CD4-positive, alpha-beta memory T cell (primary cell): ENCODE data around the gene NEO1. TPM values are rescaled to one million over a fixed set of nuclear protein-coding genes. Genes with fewer than 3 reads are reported as not detected.
"Not testable (repeated sequence)": the region's sequence is repeated elsewhere in the genome, so short reads cannot be mapped to it uniquely, and the experiment has no call there.

ENCODE experiments used
- CTCF ChIA-PET: fragments of 350-600 bp; sonication (Branson Sonifier 250); formaldehyde crosslinking; loops from one replicate; lab custom pipeline; 2021; ENCODE audit warnings: inconsistent platforms; ENCODE audit not compliant: partially characterized antibody; lab: Charles Lee
- POLR2A ChIA-PET: fragments of 350-600 bp; sonication (Branson Sonifier 250); formaldehyde crosslinking; loops from one replicate; lab custom pipeline; 2021; ENCODE audit not compliant: partially characterized antibody; lab: Charles Lee
- DNase-seq, 5 donors: peaks; one replicate each; pipeline versions ENCODE4 v3.0.0 to v3.0.0-alpha.2; 2020 to 2022; ENCODE audit warnings: mixed read lengths in 1 of 5
- H3K27ac ChIP-seq: one replicate; pipeline ENCODE4 v1.7.0; 2013; ENCODE audit warnings: low read depth, low read length
- H3K27me3 ChIP-seq: 2 replicates; pipeline ENCODE4 v1.7.0; 2013; ENCODE audit warnings: mild to moderate bottlenecking, low read length, moderate library complexity; ENCODE audit not compliant: insufficient read depth
- H3K36me3 ChIP-seq: 2 replicates; pipeline ENCODE4 v1.7.0; 2013; ENCODE audit warnings: mild to moderate bottlenecking, low read length, moderate library complexity; ENCODE audit not compliant: insufficient read depth
- H3K4me1 ChIP-seq: 2 replicates; pipeline ENCODE4 v1.7.0; 2013; ENCODE audit warnings: mild to moderate bottlenecking, low read length, moderate library complexity; ENCODE audit not compliant: insufficient read depth
- H3K4me3 ChIP-seq, 2 donors: one replicate each; pipeline ENCODE4 v1.7.0; 2013; ENCODE audit warnings: low read length in 2 of 2, mild to moderate bottlenecking in 1 of 2
- H3K9me3 ChIP-seq, 2 donors: one replicate each; pipeline ENCODE4 v1.7.0; 2013; ENCODE audit warnings: low read length in 2 of 2, control low read depth in 1 of 2; ENCODE audit not compliant: control insufficient read depth in 1 of 2
- H3K27ac Mint-ChIP-seq, 7 donors: one replicate each; pipeline ENCODE4 v1.8.0; 2020 to 2021; ENCODE audit warnings: mixed read lengths in 7 of 7, mild to moderate bottlenecking in 6 of 7, inconsistent platforms in 3 of 7, moderate library complexity in 3 of 7
- H3K27me3 Mint-ChIP-seq, 2 donors: one replicate each; pipeline ENCODE4 v1.8.0; 2020 to 2021; ENCODE audit warnings: mixed read lengths in 2 of 2
- H3K36me3 Mint-ChIP-seq, 2 donors: one replicate each; pipeline ENCODE4 v1.8.0; 2020 to 2021; ENCODE audit warnings: mixed read lengths in 2 of 2, inconsistent platforms in 1 of 2, mild to moderate bottlenecking in 1 of 2
- H3K4me1 Mint-ChIP-seq, 4 donors: one replicate each; pipeline ENCODE4 v1.8.0; 2020 to 2021; ENCODE audit warnings: mixed read lengths in 4 of 4, mild to moderate bottlenecking in 1 of 4
- H3K4me3 Mint-ChIP-seq, 8 donors: one replicate each; pipeline ENCODE4 v1.8.0; 2020 to 2021; ENCODE audit warnings: mixed read lengths in 8 of 8, mild to moderate bottlenecking in 7 of 8, moderate library complexity in 6 of 8, inconsistent platforms in 3 of 8
- H3K9me3 Mint-ChIP-seq, 8 donors: one replicate each; pipeline ENCODE4 v1.8.0; 2020 to 2021; ENCODE audit warnings: mixed read lengths in 8 of 8, mild to moderate bottlenecking in 5 of 8, inconsistent platforms in 3 of 8, moderate library complexity in 1 of 8
- intact Hi-C: fragments of 100-400 bp; cut with micrococcal nuclease; formaldehyde crosslinking; loops from one replicate; pipeline ENCODE4 v1.15.1; 2023
- polyA plus RNA-seq, 2 donors: library from polyadenylated mRNA; unstranded; fragments of 300-500 nt; fragmentation: Illumina TruSeq; gene quantifications; one replicate each; pipeline ENCODE4 v1.2.3, GENCODE V29; 2021
- total RNA-seq, 2 experiments: library from RNA; stranded (reverse); gene quantifications; one replicate each; pipeline ENCODE4 v1.2.3, GENCODE V29; 2021

NEO1 gene
- total and polyA plus RNA-seq, 4 experiments from 2014 or later = 1.9 to 15.7 (median 9.3) TPM

DNA sequence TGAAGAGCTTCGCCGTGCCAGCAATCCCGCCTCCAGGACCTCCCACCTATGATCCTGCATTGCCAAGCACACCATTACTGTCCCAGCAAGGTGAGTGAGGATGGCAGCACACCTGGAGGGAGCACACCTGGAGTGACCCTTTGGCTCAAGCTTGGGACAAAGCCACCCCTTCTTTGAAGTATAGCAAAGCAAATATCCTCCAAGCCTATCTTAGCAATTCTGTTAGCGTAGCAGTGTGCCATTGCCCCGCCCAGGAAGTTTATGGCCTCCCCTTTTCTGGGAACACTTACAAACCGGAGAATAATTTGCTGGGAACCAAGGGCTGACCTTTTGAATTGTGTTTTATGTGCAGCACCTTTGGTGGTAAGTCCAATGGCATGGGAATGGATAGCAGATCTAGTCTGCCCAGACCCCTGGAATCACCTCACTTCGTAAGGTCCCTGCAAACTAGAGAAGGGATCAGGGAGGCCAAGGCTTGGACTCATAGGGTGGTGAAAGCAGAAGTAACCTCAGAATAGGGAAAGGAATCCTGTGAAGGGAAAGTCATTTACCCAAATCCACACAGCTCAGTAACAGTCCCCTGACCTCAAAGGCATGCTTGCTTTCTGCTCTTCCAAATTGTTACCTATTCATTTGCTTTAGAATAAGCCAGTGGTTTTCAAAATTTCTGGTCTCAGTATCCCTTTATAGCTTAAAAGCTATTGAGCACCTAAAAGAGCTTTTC, 246.4 kb downstream of the NEO1 start:
- H3K27ac Mint-ChIP-seq = no peak overlapping the region
- H3K27me3 Mint-ChIP-seq = no peaks in the 10 kb centered on the region
- Histone ChIP-seq H3K9me3 (no peaks in the 10 kb centered on the region), H3K4me3 (no peak overlapping the region), H3K36me3 (peaks cover 2% of the 10 kb centered on the region), H3K27me3 (no peaks in the 10 kb centered on the region), H3K27ac (no peak overlapping the region), H3K4me1 (no peaks in the 10 kb centered on the region)
- ChIA-PET CTCF (interaction anchor here (1.2 kb wide), 1 partner anchor 24 kb away, joined by 3 read pairs; no protein-coding TSS in a partner anchor), POLR2A (no interaction called here)
- H3K36me3 Mint-ChIP-seq = peaks cover 23 to 46% of the 10 kb centered on the region in 2 donors
- H3K4me3 Mint-ChIP-seq = no peak overlapping the region
- intact Hi-C loops = no loop called here
- no peak for DNase-seq
- H3K4me1 Mint-ChIP-seq = no peaks in the 10 kb centered on the region
- H3K9me3 Mint-ChIP-seq = peaks cover 0 to under 1% (median 0%) of the 10 kb centered on the region in 8 donors

DNA sequence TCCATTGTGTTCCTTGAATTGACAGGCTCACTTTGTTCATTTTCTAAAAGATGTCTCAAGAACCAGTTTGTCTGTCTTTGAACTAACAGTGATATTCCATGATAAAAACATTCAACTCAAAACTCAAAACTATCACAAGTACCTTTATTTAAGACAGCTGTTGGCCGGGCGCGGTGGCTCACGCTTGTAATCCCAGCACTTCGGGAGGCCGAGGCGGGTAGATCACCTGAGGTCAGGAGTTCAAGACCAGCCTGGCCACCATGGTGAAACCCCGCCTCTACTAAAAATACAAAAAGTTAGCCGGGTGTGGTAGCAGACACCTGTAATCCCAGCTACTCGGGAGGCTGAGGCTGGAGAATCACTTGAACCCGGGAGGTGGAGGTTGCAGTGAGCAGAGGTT, 248.0 kb downstream of the NEO1 start:
- CTCF ChIA-PET, H3K4me1 Mint-ChIP-seq, DNase-seq, H3K27ac ChIP-seq, H3K36me3 ChIP-seq, H3K27me3 ChIP-seq, H3K4me3 Mint-ChIP-seq, H3K9me3 Mint-ChIP-seq, POLR2A ChIA-PET, H3K4me3 ChIP-seq, H3K27me3 Mint-ChIP-seq, H3K4me1 ChIP-seq, H3K9me3 ChIP-seq, H3K27ac Mint-ChIP-seq: not testable (repeated sequence)
- intact Hi-C loops = loop anchor here (10.0 kb wide), 1 partner anchor 405 kb away; no protein-coding TSS in a partner anchor
- H3K36me3 Mint-ChIP-seq = peaks cover 26 to 43% of the 10 kb centered on the region in 2 donors

DNA sequence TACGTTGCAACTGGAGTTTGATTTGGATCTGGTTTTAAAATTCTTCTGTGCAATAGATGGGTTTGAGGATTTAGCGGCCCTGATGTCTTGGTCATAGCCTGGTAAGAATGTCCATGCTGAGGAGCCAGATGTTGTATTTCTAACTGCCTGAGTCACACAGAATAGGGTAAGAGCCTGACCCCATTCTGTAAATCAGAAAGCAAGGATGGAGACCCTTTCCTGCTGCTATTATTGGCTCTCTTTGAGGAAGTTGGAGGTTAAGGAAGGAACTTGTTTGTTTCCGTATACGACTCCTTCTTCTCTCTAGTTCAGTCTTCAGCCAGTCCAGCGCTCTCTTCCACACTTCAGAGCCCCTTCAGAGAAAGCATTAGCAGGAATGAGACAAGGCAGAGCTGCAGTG, 251.4 kb downstream of the NEO1 start:
- H3K27ac Mint-ChIP-seq = peak overlapping the region in 1 of 7 donors; percentile 29
- H3K27me3 ChIP-seq = no peaks in the 10 kb centered on the region
- H3K4me1 Mint-ChIP-seq = no peaks in the 10 kb centered on the region
- no peaks in the 10 kb centered on the region for H3K27me3 Mint-ChIP-seq
- H3K4me3 ChIP-seq = no peak overlapping the region
- H3K36me3 Mint-ChIP-seq = peaks cover 18 to 24% of the 10 kb centered on the region in 2 donors
- H3K4me1 ChIP-seq = no peaks in the 10 kb centered on the region
- POLR2A ChIA-PET = no interaction called here
- no peaks in the 10 kb centered on the region for H3K9me3 ChIP-seq
- no peak for DNase-seq
- peaks cover 0 to 1% (median 0%) of the 10 kb centered on the region in 8 donors for H3K9me3 Mint-ChIP-seq
- peaks cover 4% of the 10 kb centered on the region for H3K36me3 ChIP-seq
- CTCF ChIA-PET = no interaction called here
- intact Hi-C loops = loop anchor here (10.0 kb wide), 1 partner anchor 401 kb away; no protein-coding TSS in a partner anchor
- H3K4me3 Mint-ChIP-seq = no peak overlapping the region
- no peak overlapping the region for H3K27ac ChIP-seq

DNA sequence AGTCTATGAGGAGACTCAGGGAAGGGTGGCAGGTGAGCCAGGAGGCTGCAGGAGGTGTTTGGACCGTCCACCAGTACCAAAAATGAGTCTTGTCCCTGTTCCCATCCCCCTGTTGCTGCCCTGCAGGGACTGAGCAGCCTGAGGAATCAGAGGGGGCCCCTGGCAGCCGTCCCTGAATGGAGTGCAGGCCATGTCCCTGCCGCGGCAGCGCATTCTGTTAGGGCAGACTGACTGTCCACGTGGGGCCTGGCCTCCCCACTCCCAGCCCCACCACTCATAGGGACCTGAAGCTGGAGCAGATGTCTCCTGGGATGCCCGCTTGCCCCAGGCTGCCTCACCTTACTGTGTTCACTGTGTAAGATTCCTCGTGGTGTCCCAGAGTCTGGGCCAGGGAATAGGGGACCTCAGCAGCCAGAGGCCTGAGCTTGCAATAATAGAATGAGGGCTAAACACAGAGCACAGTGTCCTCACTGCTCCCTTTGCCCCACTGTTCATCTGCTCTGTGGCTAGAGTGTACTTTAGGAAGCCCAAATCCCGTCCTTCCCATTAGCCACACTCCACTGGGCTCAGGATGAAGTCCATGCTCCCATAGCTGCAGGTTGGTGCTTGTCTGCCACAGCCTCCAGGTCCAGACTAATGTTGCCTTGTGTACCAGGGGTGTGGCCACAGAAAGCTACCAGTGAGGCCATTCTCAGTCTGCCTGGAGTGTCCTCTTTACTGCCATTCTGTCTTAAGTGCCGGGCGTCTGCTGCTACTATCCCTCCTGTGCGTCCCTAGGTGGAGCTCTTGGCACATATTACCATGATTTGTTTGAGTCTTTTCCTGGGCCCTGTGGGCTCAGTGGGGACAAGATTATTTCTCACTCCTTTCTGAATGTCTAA, 253.3 kb downstream of the NEO1 start:
- no peak overlapping the region for H3K27ac ChIP-seq

DNA sequence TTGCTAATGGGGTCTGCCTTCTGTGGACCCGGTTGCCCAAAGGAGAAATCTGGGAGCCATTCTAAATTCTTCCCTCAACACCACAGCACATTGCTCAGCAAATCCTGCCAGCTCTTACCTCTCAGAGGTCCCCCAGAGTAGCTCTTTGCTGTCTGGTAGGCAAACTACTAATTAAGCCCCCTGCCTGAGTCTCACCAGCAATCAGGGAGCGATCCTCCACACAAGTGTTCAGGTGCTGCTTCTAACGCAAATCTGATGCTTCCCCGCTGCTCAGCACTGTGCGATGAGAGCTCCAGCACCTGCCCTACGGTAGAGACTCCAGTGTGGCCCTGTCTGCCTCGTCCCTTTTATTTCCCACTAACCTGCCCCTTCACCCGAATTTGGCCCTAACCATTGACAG, 256.0 kb downstream of the NEO1 start:
- CTCF ChIA-PET = no interaction called here
- no peaks in the 10 kb centered on the region for H3K27me3 ChIP-seq
- H3K27ac ChIP-seq = no peak overlapping the region
- intact Hi-C loops = loop anchor here (10.0 kb wide), 1 partner anchor 396 kb away; no protein-coding TSS in a partner anchor
- no peaks in the 10 kb centered on the region for H3K4me1 ChIP-seq
- POLR2A ChIA-PET = no interaction called here
- no peak overlapping the region for H3K4me3 ChIP-seq
- H3K9me3 ChIP-seq = no peaks in the 10 kb centered on the region
- peaks cover 0 to 1% (median 0%) of the 10 kb centered on the region in 8 donors for H3K9me3 Mint-ChIP-seq
- H3K36me3 ChIP-seq = peaks cover 4% of the 10 kb centered on the region
- no peaks in the 10 kb centered on the region for H3K27me3 Mint-ChIP-seq
- no peaks in the 10 kb centered on the region for H3K4me1 Mint-ChIP-seq
- DNase-seq = no peak
- peak overlapping the region in 1 of 7 donors; percentile 33 for H3K27ac Mint-ChIP-seq
- H3K36me3 Mint-ChIP-seq = peaks cover 4% of the 10 kb centered on the region in 2 donors
- peak overlapping the region in 1 of 8 donors; percentile 30 for H3K4me3 Mint-ChIP-seq

More for the DNA sequence above, 253.3 kb downstream of the NEO1 start:
- Histone ChIP-seq H3K36me3 (peaks cover 4% of the 10 kb centered on the region), H3K4me1 (no peaks in the 10 kb centered on the region), H3K4me3 (no peak overlapping the region), H3K27me3 (no peaks in the 10 kb centered on the region), H3K9me3 (no peaks in the 10 kb centered on the region)
- Mint-ChIP-seq H3K27ac (peak overlapping the region in 1 of 7 donors; percentile 30), H3K36me3 (peaks cover 14 to 23% of the 10 kb centered on the region in 2 donors), H3K4me1 (no peaks in the 10 kb centered on the region), H3K27me3 (no peaks in the 10 kb centered on the region), H3K4me3 (no peak overlapping the region), H3K9me3 (peaks cover 0 to 1% (median 0%) of the 10 kb centered on the region in 8 donors)
- intact Hi-C loops = loop anchor here (10.0 kb wide), 1 partner anchor 399 kb away; no protein-coding TSS in a partner anchor
- CTCF ChIA-PET = interaction anchor here (0.6 to 1.5 kb wide), 3 partner anchors 20 to 331 kb away, joined by 3 to 5 read pairs (median 3); no protein-coding TSS in a partner anchor
- POLR2A ChIA-PET = no interaction called here
- peak in 3 of 5 donors; percentile 9 to 18 (median 12) for DNase-seq

DNA sequence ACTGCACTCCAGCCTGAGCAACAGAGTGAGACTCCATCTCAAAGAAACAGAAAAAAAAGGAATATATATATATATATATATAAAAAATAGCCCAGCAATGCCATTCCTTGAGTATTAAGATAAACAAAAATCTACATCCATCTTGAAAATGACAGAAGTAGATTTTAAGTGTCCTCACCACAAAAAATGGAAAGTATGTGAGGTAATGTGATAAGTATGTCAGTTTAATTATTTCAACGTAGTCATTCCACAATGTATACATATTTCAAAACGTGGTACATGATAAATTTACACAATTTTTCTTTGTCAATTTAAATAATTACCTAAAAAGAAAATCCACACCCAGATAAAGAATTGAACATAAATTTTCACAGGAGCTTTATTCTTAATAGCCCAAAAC, 261.6 kb downstream of the NEO1 start:
- no peaks in the 10 kb centered on the region for H3K4me1 ChIP-seq
- H3K9me3 ChIP-seq = no peaks in the 10 kb centered on the region
- H3K36me3 ChIP-seq = no peaks in the 10 kb centered on the region
- ChIA-PET CTCF (no interaction called here), POLR2A (no interaction called here)
- no peaks in the 10 kb centered on the region for H3K36me3 Mint-ChIP-seq
- H3K27ac Mint-ChIP-seq = no peak overlapping the region
- H3K27me3 Mint-ChIP-seq = peaks cover 4 to 7% of the 10 kb centered on the region in 2 donors
- DNase-seq = no peak
- no peaks in the 10 kb centered on the region for H3K27me3 ChIP-seq
- intact Hi-C loops = no loop called here
- H3K4me1 Mint-ChIP-seq = no peaks in the 10 kb centered on the region
- H3K4me3 Mint-ChIP-seq = no peak overlapping the region
- H3K4me3 ChIP-seq = no peak overlapping the region
- no peaks in the 10 kb centered on the region for H3K9me3 Mint-ChIP-seq
- no peak overlapping the region for H3K27ac ChIP-seq
